COR-L47 (cell line): Measurements from ENCODE around the gene IGSF23.
"Not testable (repeated sequence)": the region's sequence is repeated elsewhere in the genome, so short reads cannot be mapped to it uniquely, and the experiment has no call there.

ENCODE experiments used
- DNase-seq: peaks from one replicate; lab custom pipeline; 2025; lab: John Stamatoyannopoulos, UW

IGSF23 gene

GRCh38 chr19:44666852-44667556, 53.6 kb downstream of the IGSF23 start:
- no peak for DNase-seq

- no peak for DNase-seq
These were observed 55.8 kb downstream of the IGSF23 start for GRCh38 chr19:44668985-44669764.

- not testable (repeated sequence) for DNase-seq
These were observed 56.7 kb downstream of the IGSF23 start for GRCh38 chr19:44670027-44670426.

- no peak for DNase-seq
These were observed 58.0 kb downstream of the IGSF23 start, which contains the start of gene CEACAM19 for GRCh38 chr19:44671400-44671799. Gene CEACAM19 (plus strand): TSS chr19:44671482. CDS start chr19:44671932, 450 bp downstream.

GRCh38 chr19:44672226-44672625, 58.9 kb downstream of the IGSF23 start:
- DNase-seq = no peak

GRCh38 chr19:44673510-44673909, 60.1 kb downstream of the IGSF23 start:
- no peak for DNase-seq

- no peak for DNase-seq
These were observed 62.2 kb downstream of the IGSF23 start for GRCh38 chr19:44675521-44675920.

- DNase-seq = no peak
These were observed 63.9 kb downstream of the IGSF23 start for GRCh38 chr19:44677019-44677811.

- no peak for DNase-seq
These were observed 67.2 kb downstream of the IGSF23 start for GRCh38 chr19:44680536-44680935.

- no peak for DNase-seq
These were observed 68.8 kb downstream of the IGSF23 start for GRCh38 chr19:44681992-44682790.

GRCh38 chr19:44682807-44683206, 69.4 kb downstream of the IGSF23 start:
- no peak for DNase-seq

- DNase-seq = no peak
These were observed 70.3 kb downstream of the IGSF23 start for GRCh38 chr19:44683434-44684210.

GRCh38 chr19:44684396-44684795, 71.0 kb downstream of the IGSF23 start:
- not testable (repeated sequence) for DNase-seq

GRCh38 chr19:44684892-44685863, 71.8 kb downstream of the IGSF23 start:
- DNase-seq = no peak

GRCh38 chr19:44685877-44686276, 72.5 kb downstream of the IGSF23 start:
- DNase-seq = no peak
